ENCODE data around the gene TYW5.

Gene TYW5

DNA sequence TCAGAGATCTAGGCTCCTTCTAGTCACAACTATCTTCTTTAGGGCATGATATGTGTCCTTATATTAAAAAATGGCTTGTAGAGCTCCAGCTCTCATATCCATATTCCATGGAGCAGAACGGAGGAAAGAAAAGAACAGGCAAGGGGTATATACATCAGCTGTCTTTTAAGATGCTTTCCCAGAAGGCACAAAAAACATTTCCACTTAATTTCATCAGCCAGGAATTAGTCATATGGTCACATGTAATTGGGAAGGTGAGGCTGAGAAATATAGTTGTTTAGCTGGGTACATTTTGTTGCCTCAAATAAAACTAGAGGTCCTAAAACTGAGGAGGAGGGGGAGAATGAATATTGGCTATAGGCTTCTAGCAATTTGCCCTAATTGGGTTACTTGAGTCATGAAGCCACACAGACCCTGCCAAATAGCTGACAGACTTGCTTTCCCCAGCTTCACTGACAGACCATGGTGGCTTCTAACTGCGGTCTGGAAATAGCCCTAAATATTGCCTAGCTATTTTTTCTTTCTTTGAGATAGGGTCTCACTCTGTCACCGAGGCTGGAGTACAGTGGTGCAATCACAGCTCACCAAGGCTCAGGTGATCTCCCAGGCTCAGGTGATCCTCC, 20.1 kb upstream of the TYW5 start:
- no peak for TF ChIP-seq POLR2AphosphoS5 (IDR thresholded peaks at IDR 0.05; ENCODE audit: low read depth)
- TF ChIP-seq, protein P1, sequence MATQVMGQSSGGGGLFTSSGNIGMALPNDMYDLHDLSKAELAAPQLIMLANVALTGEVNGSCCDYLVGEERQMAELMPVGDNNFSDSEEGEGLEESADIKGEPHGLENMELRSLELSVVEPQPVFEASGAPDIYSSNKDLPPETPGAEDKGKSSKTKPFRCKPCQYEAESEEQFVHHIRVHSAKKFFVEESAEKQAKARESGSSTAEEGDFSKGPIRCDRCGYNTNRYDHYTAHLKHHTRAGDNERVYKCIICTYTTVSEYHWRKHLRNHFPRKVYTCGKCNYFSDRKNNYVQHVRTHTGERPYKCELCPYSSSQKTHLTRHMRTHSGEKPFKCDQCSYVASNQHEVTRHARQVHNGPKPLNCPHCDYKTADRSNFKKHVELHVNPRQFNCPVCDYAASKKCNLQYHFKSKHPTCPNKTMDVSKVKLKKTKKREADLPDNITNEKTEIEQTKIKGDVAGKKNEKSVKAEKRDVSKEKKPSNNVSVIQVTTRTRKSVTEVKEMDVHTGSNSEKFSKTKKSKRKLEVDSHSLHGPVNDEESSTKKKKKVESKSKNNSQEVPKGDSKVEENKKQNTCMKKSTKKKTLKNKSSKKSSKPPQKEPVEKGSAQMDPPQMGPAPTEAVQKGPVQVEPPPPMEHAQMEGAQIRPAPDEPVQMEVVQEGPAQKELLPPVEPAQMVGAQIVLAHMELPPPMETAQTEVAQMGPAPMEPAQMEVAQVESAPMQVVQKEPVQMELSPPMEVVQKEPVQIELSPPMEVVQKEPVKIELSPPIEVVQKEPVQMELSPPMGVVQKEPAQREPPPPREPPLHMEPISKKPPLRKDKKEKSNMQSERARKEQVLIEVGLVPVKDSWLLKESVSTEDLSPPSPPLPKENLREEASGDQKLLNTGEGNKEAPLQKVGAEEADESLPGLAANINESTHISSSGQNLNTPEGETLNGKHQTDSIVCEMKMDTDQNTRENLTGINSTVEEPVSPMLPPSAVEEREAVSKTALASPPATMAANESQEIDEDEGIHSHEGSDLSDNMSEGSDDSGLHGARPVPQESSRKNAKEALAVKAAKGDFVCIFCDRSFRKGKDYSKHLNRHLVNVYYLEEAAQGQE (IDR thresholded peaks at IDR 0.05; ENCODE audit: insufficient replicate concordance, low read depth): no peak
- TF ChIP-seq SPI1 (IDR thresholded peaks at IDR 0.05; ENCODE audit: borderline replicate concordance, low read depth): no peak
- TF ChIP-seq GABPA (IDR thresholded peaks at IDR 0.05; ENCODE audit: low read depth): no peak
- TF ChIP-seq, protein P2, sequence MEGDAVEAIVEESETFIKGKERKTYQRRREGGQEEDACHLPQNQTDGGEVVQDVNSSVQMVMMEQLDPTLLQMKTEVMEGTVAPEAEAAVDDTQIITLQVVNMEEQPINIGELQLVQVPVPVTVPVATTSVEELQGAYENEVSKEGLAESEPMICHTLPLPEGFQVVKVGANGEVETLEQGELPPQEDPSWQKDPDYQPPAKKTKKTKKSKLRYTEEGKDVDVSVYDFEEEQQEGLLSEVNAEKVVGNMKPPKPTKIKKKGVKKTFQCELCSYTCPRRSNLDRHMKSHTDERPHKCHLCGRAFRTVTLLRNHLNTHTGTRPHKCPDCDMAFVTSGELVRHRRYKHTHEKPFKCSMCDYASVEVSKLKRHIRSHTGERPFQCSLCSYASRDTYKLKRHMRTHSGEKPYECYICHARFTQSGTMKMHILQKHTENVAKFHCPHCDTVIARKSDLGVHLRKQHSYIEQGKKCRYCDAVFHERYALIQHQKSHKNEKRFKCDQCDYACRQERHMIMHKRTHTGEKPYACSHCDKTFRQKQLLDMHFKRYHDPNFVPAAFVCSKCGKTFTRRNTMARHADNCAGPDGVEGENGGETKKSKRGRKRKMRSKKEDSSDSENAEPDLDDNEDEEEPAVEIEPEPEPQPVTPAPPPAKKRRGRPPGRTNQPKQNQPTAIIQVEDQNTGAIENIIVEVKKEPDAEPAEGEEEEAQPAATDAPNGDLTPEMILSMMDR (IDR thresholded peaks at IDR 0.05; ENCODE audit: insufficient read depth, low read length): no peak

GRCh38 chr2:199973703-199974102, 18.4 kb upstream of the TYW5 start:
- Histone ChIP-seq H3K27me3 (ENCODE audit: insufficient read depth, poor library complexity, severe bottlenecking) (no peaks in the 10 kb centered on the region), H3K27ac (replicated peaks) (no peak overlapping the region), H3K4me3 (replicated peaks; ENCODE audit: insufficient read depth, low read length) (no peak overlapping the region)
- no peak for DNase-seq (ENCODE audit: low read depth in 1 of 2, low spot score in 1 of 2)
- TF ChIP-seq, protein P2 (IDR thresholded peaks at IDR 0.05; ENCODE audit: insufficient read depth, low read length): peak; percentile 6
- TF ChIP-seq SPI1 (IDR thresholded peaks at IDR 0.05; ENCODE audit: borderline replicate concordance, low read depth): no peak
- TF ChIP-seq, protein P1 (IDR thresholded peaks at IDR 0.05; ENCODE audit: insufficient replicate concordance, low read depth): no peak

More for the DNA sequence above, 20.1 kb upstream of the TYW5 start:
- Histone ChIP-seq H3K27me3 (ENCODE audit: insufficient read depth, poor library complexity, severe bottlenecking) (no peaks in the 10 kb centered on the region), H3K4me3 (replicated peaks; ENCODE audit: insufficient read depth, low read length) (no peak overlapping the region), H3K27ac (replicated peaks) (no peak overlapping the region)
- DNase-seq (ENCODE audit: low read depth in 1 of 2, low spot score in 1 of 2): no peak

- DNase-seq (ENCODE audit: low read depth in 1 of 2, low spot score in 1 of 2): no peak
- no peaks in the 10 kb centered on the region for H3K27me3 ChIP-seq (ENCODE audit: insufficient read depth, poor library complexity, severe bottlenecking)
- H3K4me3 ChIP-seq (replicated peaks; ENCODE audit: insufficient read depth, low read length): no peak overlapping the region
- no peak overlapping the region for H3K27ac ChIP-seq (replicated peaks)
- TF ChIP-seq GABPA (IDR thresholded peaks at IDR 0.05; ENCODE audit: low read depth): no peak
- no peak for TF ChIP-seq SPI1 (IDR thresholded peaks at IDR 0.05; ENCODE audit: borderline replicate concordance, low read depth)
- TF ChIP-seq POLR2AphosphoS5 (IDR thresholded peaks at IDR 0.05; ENCODE audit: low read depth): no peak
- TF ChIP-seq, protein P2 (IDR thresholded peaks at IDR 0.05; ENCODE audit: insufficient read depth, low read length): no peak
These were observed 16.9 kb upstream of the TYW5 start for GRCh38 chr2:199972088-199972626.

DNA sequence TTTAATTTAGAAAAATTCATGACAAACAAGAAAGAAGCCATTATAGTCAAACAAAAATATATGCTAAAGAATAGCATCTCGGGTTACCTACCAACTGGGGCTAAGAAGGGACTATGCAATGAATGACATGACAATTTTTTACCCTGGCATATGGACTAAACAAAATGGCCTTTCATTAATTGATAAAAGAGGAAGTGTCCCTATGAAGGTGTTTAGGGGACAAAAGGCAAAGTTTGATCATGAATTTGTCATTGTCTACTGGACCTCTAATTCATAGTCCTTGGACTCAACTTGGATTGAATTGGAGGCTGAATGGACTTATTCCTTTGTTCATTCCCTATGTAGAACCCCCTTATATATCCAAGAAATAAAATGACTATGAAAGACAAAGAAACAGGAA, 12.8 kb upstream of the TYW5 start:
- no peak for TF ChIP-seq POLR2AphosphoS5 (IDR thresholded peaks at IDR 0.05; ENCODE audit: low read depth)
- peak; percentile 69; the same call in 1 of the 2 replicates for TF ChIP-seq SPI1 (IDR thresholded peaks at IDR 0.05; ENCODE audit: borderline replicate concordance, low read depth)
- DNase-seq (ENCODE audit: low read depth in 1 of 2, low spot score in 1 of 2): no peak
- no peak overlapping the region for H3K4me3 ChIP-seq (replicated peaks; ENCODE audit: insufficient read depth, low read length)
- no peaks in the 10 kb centered on the region for H3K27me3 ChIP-seq (ENCODE audit: insufficient read depth, poor library complexity, severe bottlenecking)
- H3K27ac ChIP-seq (replicated peaks): no peak overlapping the region
